ENCODE data around the gene INHBB.

- TF ChIP-seq CTCF (IDR thresholded peaks at IDR 0.05) (no peak), POLR2AphosphoS5 (IDR thresholded peaks at IDR 0.05) (no peak), POLR2A (IDR thresholded peaks at IDR 0.05) (no peak)
Measured at GRCh38 chr2:120350080-120350479, 4.1 kb downstream of the INHBB start.

All from transverse colon (tissue), 4 donors.